Measurements from ENCODE around the gene ASCL2.

ASCL2 gene

GRCh38 chr11:2309251-2310072 is 39.1 kb upstream of the ASCL2 start:
- in situ Hi-C loops (cut with HindIII; ENCODE audit: low sequenced_read_pairs): no loop called here

- in situ Hi-C loops (cut with HindIII; ENCODE audit: low sequenced_read_pairs): no loop called here
Observed at GRCh38 chr11:2308713-2309112, 38.3 kb upstream of the ASCL2 start.

GRCh38 chr11:2307501-2308331 is 37.3 kb upstream of the ASCL2 start:
- in situ Hi-C loops (cut with HindIII; ENCODE audit: low sequenced_read_pairs): no loop called here

- in situ Hi-C loops (cut with HindIII; ENCODE audit: low sequenced_read_pairs): no loop called here
Observed at GRCh38 chr11:2306877-2307500, 36.6 kb upstream of the ASCL2 start.

GRCh38 chr11:2306452-2306823 is 36.0 kb upstream of the ASCL2 start:
- in situ Hi-C loops (cut with HindIII; ENCODE audit: low sequenced_read_pairs): no loop called here

- in situ Hi-C loops (cut with HindIII; ENCODE audit: low sequenced_read_pairs): no loop called here
Observed at GRCh38 chr11:2305788-2306451, 35.5 kb upstream of the ASCL2 start.

GRCh38 chr11:2305140-2305778 is 34.9 kb upstream of the ASCL2 start:
- in situ Hi-C loops (cut with HindIII; ENCODE audit: low sequenced_read_pairs): no loop called here

GRCh38 chr11:2304506-2305139 is 34.2 kb upstream of the ASCL2 start:
- in situ Hi-C loops (cut with HindIII; ENCODE audit: low sequenced_read_pairs): no loop called here

GRCh38 chr11:2303627-2304505 is 33.5 kb upstream of the ASCL2 start:
- in situ Hi-C loops (cut with HindIII; ENCODE audit: low sequenced_read_pairs): no loop called here

GRCh38 chr11:2302896-2303626 is 32.7 kb upstream of the ASCL2 start:
- in situ Hi-C loops (cut with HindIII; ENCODE audit: low sequenced_read_pairs): no loop called here

- in situ Hi-C loops (cut with HindIII; ENCODE audit: low sequenced_read_pairs): no loop called here
Observed at GRCh38 chr11:2302306-2302895, 32.0 kb upstream of the ASCL2 start.

GRCh38 chr11:2301631-2302305 is 31.4 kb upstream of the ASCL2 start, which contains the start of the genes C11orf21 and TSPAN32:
Gene C11orf21 (minus strand): TSS chr11:2301918. CDS start chr11:2301808, 110 bp downstream.
Gene TSPAN32 (plus strand): TSS chr11:2302013. CDS start chr11:2302150, 137 bp downstream.
- in situ Hi-C loops (cut with HindIII; ENCODE audit: low sequenced_read_pairs): no loop called here

GRCh38 chr11:2300936-2301630 is 30.7 kb upstream of the ASCL2 start:
- in situ Hi-C loops (cut with HindIII; ENCODE audit: low sequenced_read_pairs): no loop called here

- in situ Hi-C loops (cut with HindIII; ENCODE audit: low sequenced_read_pairs): no loop called here
Observed at GRCh38 chr11:2300290-2300935, 30.0 kb upstream of the ASCL2 start.

GRCh38 chr11:2299773-2300172 is 29.4 kb upstream of the ASCL2 start:
- in situ Hi-C loops (cut with HindIII; ENCODE audit: low sequenced_read_pairs): loop anchor here (5.0 kb wide), 1 partner anchor 112 kb away; no protein-coding TSS in a partner anchor

Measured in DLD1 (cell line).